Thyroid gland (tissue), 4 donors: ENCODE data around the gene DNAJB12.

Experiments used
- POLR2A ChIP-seq, 2 donors: fragments of 450-650 bp; IDR thresholded peaks; one replicate each; pipeline ENCODE4 v1.6.1; 2017; ENCODE audit warnings: antibody characterized with exemption in 2 of 2, mild to moderate bottlenecking in 2 of 2, moderate library complexity in 1 of 2
- TF ChIP-seq, protein P1 (sequence below), 6 experiments: fragments of 200-600 bp in 3 of 6; fragments of 450-650 bp in 3 of 6; sonication (generic) in 3 of 6; IDR thresholded peaks; one replicate each; pipeline ENCODE4 v1.5.1; 2016 to 2019; ENCODE audit warnings: antibody characterized with exemption in 6 of 6, mild to moderate bottlenecking in 2 of 6, inconsistent platforms in 1 of 6, moderate library complexity in 1 of 6

DNA sequence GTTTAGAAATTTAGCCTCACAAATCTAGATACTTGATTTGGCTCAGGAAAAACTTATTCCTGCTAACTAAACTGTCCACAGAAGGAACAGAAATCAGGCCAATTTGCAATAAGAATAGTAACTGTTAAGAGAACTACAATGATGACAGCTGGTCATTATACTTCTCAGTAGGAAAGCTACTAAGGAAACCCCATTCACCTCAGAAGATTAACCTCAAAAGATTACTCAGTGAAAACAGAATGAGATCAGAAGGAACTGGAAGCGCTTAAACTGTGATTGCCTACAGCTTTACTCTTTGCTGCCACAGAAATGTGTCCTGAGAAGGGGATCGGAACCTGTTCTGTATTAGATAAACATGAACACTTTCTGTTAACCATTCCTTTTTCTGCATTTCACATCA lies 24.3 kb upstream of the DNAJB12 start:
- TF ChIP-seq, protein P1, sequence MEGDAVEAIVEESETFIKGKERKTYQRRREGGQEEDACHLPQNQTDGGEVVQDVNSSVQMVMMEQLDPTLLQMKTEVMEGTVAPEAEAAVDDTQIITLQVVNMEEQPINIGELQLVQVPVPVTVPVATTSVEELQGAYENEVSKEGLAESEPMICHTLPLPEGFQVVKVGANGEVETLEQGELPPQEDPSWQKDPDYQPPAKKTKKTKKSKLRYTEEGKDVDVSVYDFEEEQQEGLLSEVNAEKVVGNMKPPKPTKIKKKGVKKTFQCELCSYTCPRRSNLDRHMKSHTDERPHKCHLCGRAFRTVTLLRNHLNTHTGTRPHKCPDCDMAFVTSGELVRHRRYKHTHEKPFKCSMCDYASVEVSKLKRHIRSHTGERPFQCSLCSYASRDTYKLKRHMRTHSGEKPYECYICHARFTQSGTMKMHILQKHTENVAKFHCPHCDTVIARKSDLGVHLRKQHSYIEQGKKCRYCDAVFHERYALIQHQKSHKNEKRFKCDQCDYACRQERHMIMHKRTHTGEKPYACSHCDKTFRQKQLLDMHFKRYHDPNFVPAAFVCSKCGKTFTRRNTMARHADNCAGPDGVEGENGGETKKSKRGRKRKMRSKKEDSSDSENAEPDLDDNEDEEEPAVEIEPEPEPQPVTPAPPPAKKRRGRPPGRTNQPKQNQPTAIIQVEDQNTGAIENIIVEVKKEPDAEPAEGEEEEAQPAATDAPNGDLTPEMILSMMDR (IDR thresholded peaks at IDR 0.05), result no peak
- no peak for TF ChIP-seq POLR2A (IDR thresholded peaks at IDR 0.05)
